GM12878 (cell line): Measurements from ENCODE around the gene CACNA1B. TPM values are rescaled to one million over a fixed set of nuclear protein-coding genes. Genes with fewer than 3 reads are reported as not detected.

Experiments used
- ATAC-seq: fragments of 200-7000 bp; cut with Tn5 transposase; 3 replicates; pipeline ENCODE4 v1.9.1; 2020; ENCODE audit warnings: mild to moderate bottlenecking, moderate library complexity
- BruUV-seq: library from RNA; stranded (reverse); fragments of 400-500 nt; replicated peaks from 2 replicates; lab custom pipeline; 2021; lab: Mats Ljungman, UMichigan
- CTCF ChIA-PET: fragments of 300-600 bp; sonication (Branson Sonifier 250); formaldehyde crosslinking; extraction: SDS; loops from one replicate; lab custom pipeline; 2021; ENCODE audit warnings: inconsistent platforms; lab: Yijun Ruan, JAX
- POLR2A ChIA-PET: fragments of 350-600 bp; formaldehyde crosslinking; extraction: SDS; loops from one replicate; lab custom pipeline; 2021; ENCODE audit warnings: inconsistent platforms; lab: Charles Lee
- RAD21 ChIA-PET: fragments of 300-600 bp; sonication (Branson Sonifier 250); formaldehyde crosslinking; loops from one replicate; lab custom pipeline; 2023; ENCODE audit warnings: antibody characterized with exemption; ENCODE audit not compliant: unreplicated experiment; lab: Charles Lee
- SMC1A ChIA-PET: fragments of 300-600 bp; sonication (Branson Sonifier 250); formaldehyde crosslinking; loops from one replicate; lab custom pipeline; 2023; ENCODE audit not compliant: unreplicated experiment, uncharacterized antibody; lab: Charles Lee
- DNase-seq: peaks from one replicate; pipeline ENCODE4 v3.0.0-alpha.2; 2011; ENCODE audit warnings: low read depth, low spot score
- FAIRE-seq: peaks from 3 replicates; lab custom pipeline; 2011; peaks lifted over from hg19 to GRCh38; lab: Jason Lieb, UNC
- H2AFZ ChIP-seq: 2 replicates; pipeline ENCODE4 v1.6.0; 2011; ENCODE audit warnings: low read depth, low read length, control low read depth; ENCODE audit not compliant: control insufficient read depth
- H3K27ac ChIP-seq: 2 replicates; pipeline ENCODE4 v1.5.1; 2011; ENCODE audit warnings: control low read depth; ENCODE audit not compliant: control insufficient read depth, insufficient read depth
- H3K27me3 ChIP-seq, 2 experiments: replicated peaks in 1 of 2; 2 replicates each; pipeline versions ENCODE4 v1.6.0 to v1.6.1; 2011; ENCODE audit warnings: low read length in 1 of 2; ENCODE audit not compliant: control insufficient read depth in 2 of 2, insufficient read depth in 2 of 2
- H3K36me3 ChIP-seq, 2 experiments: 2 replicates each; pipeline ENCODE4 v1.5.1; 2011; ENCODE audit warnings: low read length in 1 of 2; ENCODE audit not compliant: control insufficient read depth in 2 of 2, insufficient read depth in 2 of 2
- H3K4me1 ChIP-seq: 2 replicates; pipeline ENCODE4 v1.6.1; 2011; ENCODE audit warnings: mild to moderate bottlenecking, low read length, moderate library complexity, mixed read lengths; ENCODE audit not compliant: control insufficient read depth, insufficient read depth
- H3K4me2 ChIP-seq: 2 replicates; pipeline ENCODE4 v1.6.0; 2011; ENCODE audit warnings: control low read depth; ENCODE audit not compliant: control insufficient read depth, insufficient read depth
- H3K4me3 ChIP-seq: fragments of 200-600 bp; sonication (generic); 2 replicates; pipeline ENCODE4 v1.5.1; 2016
- H3K79me2 ChIP-seq: 2 replicates; pipeline ENCODE4 v1.6.0; 2011; ENCODE audit warnings: low read length; ENCODE audit not compliant: control insufficient read depth, insufficient read depth
- H3K9ac ChIP-seq: 2 replicates; pipeline ENCODE4 v1.8.0; 2011; ENCODE audit warnings: low read length, control low read depth, mixed read lengths; ENCODE audit not compliant: control insufficient read depth, insufficient read depth
- H3K9me3 ChIP-seq: replicated peaks from 3 replicates; pipeline ENCODE4 v1.5.1; 2011; ENCODE audit warnings: mild to moderate bottlenecking, low read length; ENCODE audit not compliant: control insufficient read depth, insufficient read depth
- H4K20me1 ChIP-seq: 2 replicates; pipeline ENCODE4 v1.6.0; 2011; ENCODE audit not compliant: control insufficient read depth, insufficient read depth
- CHD4 ChIP-seq: fragments of 200-600 bp; sonication (generic); IDR thresholded peaks from 2 replicates; pipeline ENCODE4 v1.6.1; 2016; ENCODE audit warnings: mild to moderate bottlenecking
- ETV6 ChIP-seq, 2 experiments: fragments of 450-650 bp in 1 of 2; IDR thresholded peaks in 1 of 2; conservative IDR thresholded peaks in 1 of 2; 2 replicates each; pipeline ENCODE4 v1.6.1; 2014; ENCODE audit warnings: antibody characterized with exemption in 1 of 2, borderline replicate concordance in 1 of 2, low read depth in 1 of 2, mild to moderate bottlenecking in 1 of 2, moderate library complexity in 1 of 2
- KAT2A ChIP-seq: conservative IDR thresholded peaks from 2 replicates; pipeline ENCODE4 v1.6.1; 2011; ENCODE audit warnings: low read depth, low read length; ENCODE audit not compliant: control insufficient read depth
- NFYA ChIP-seq: IDR thresholded peaks from 2 replicates; pipeline ENCODE4 v1.6.1; 2011; ENCODE audit warnings: low read depth, mild to moderate bottlenecking, low read length, improper control_type of control experiment, borderline replicate concordance
- POLR2A ChIP-seq: IDR thresholded peaks from 2 replicates; pipeline ENCODE4 v1.6.1; 2011; ENCODE audit warnings: low read depth, mild to moderate bottlenecking, low read length
- POLR2AphosphoS5 ChIP-seq: IDR thresholded peaks from 2 replicates; pipeline ENCODE4 v1.6.1; 2011; ENCODE audit warnings: mild to moderate bottlenecking, low read length, inconsistent platforms
- WGBS: methylation state at CpG from one replicate; pipeline ENCODE4 v1.1.6; 2016; ENCODE audit warnings: low lambda C conversion rate; ENCODE audit not compliant: insufficient replicate concordance, insufficient coverage; ENCODE audit errors: missing lambda C conversion rate; 5-methylcytosine and 5-hydroxymethylcytosine counted together
- in situ Hi-C: fragments of 300-500 bp; cut with MboI; formaldehyde crosslinking; loops from 9 replicates; pipeline ENCODE4 v1.14.3; 2018; ENCODE audit warnings: mixed read lengths
- intact Hi-C: fragments of 100-400 bp; cut with micrococcal nuclease; formaldehyde crosslinking; loops from one replicate; pipeline ENCODE4 v1.14.2; 2022; ENCODE audit not compliant: unreplicated experiment
- polyA plus RNA-seq, 11 experiments: library from polyadenylated mRNA; depleted of rRNA in 4 of 11; unstranded in 6 of 11; stranded (reverse) in 5 of 11; fragments of >200 nt; fragmentation: Nextera tagmentation in 4 of 11; fragmentation: Illumina TruSeq in 1 of 11; extraction: Ambion mirVana in 4 of 11; extraction: Trizol in 1 of 11; gene quantifications; 1 replicate in 1 of 11; 2 replicates in 10 of 11; pipeline versions ENCODE4 v1.2.1 to v1.2.3, GENCODE V29; 2011 to 2016; ENCODE audit warnings: inconsistent platforms in 2 of 11, missing spikeins in 2 of 11, low read depth in 1 of 11
- total RNA-seq, 4 experiments: library from RNA; depleted of rRNA in 3 of 4; stranded (reverse); fragments of >200 nt in 3 of 4; fragmentation: Illumina TruSeq in 1 of 4; extraction: Trizol in 1 of 4; gene quantifications; 2 replicates each; pipeline versions ENCODE4 v1.2.1 to v1.2.3, GENCODE V29; 2013 to 2021
- TF ChIP-seq, protein P1 (sequence below): fragments of 150-350 bp; IDR thresholded peaks from 2 replicates; pipeline ENCODE4 v1.6.1; 2014; ENCODE audit warnings: mild to moderate bottlenecking, low read depth, low read length

CACNA1B gene
- total and polyA plus RNA-seq, 10 of the 15 experiments (the other 5 are each of a cell fraction or from before 2014, with no cell fraction given), result 0.01 to 0.03 (median 0.01) TPM; not detected in 7

DNA sequence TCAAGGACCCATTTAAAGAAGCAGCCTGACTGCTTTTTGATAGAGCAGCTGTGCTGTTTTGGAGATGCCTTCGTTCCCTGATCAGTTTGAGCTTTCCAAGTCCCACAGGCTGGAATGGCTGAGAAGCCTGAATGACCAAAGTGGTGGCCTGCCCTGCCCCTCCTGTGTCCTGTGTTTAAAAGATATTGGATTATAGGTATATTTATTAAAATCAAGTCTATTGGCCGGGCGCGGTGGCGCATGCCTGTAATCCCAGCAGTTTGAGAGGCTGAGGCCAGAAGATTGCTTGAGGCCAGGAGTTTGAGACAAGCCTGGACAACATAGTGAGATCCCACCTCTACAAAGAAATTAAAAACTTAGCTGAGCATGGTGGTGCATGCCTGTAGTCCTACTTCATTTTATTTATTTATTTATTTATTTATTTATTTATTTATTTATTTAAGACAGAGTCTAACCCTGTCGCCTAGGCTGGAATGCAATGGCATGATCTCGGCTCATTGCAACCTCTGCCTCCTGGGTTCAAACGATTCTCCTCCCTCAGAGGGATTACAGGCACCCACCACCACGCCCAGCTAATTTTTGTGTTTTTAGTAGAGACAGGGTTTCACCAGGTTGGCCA lies 87.7 kb downstream of the CACNA1B start:
- H3K9me3 ChIP-seq, result no peaks in the 10 kb centered on the region
- no peaks in the 10 kb centered on the region for H4K20me1 ChIP-seq
- H3K4me2 ChIP-seq, result no peak overlapping the region
- H3K27me3 ChIP-seq, result no peaks in the 10 kb centered on the region
- H3K9ac ChIP-seq, result no peak overlapping the region
- ChIA-PET POLR2A (no interaction called here), SMC1A (no interaction called here), RAD21 (no interaction called here), CTCF (no interaction called here)
- in situ Hi-C loops, result no loop called here
- H3K36me3 ChIP-seq, result no peaks in the 10 kb centered on the region
- TF ChIP-seq, protein P1, sequence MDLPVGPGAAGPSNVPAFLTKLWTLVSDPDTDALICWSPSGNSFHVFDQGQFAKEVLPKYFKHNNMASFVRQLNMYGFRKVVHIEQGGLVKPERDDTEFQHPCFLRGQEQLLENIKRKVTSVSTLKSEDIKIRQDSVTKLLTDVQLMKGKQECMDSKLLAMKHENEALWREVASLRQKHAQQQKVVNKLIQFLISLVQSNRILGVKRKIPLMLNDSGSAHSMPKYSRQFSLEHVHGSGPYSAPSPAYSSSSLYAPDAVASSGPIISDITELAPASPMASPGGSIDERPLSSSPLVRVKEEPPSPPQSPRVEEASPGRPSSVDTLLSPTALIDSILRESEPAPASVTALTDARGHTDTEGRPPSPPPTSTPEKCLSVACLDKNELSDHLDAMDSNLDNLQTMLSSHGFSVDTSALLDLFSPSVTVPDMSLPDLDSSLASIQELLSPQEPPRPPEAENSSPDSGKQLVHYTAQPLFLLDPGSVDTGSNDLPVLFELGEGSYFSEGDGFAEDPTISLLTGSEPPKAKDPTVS, result no peak
- no peak for TF ChIP-seq KAT2A
- no peak for TF ChIP-seq POLR2A
- no peak for TF ChIP-seq POLR2AphosphoS5
- H3K79me2 ChIP-seq, result no peaks in the 10 kb centered on the region
- ATAC-seq (no peak), FAIRE-seq (no peak), DNase-seq (no peak)
- intact Hi-C loops, result no loop called here
- BruUV-seq, result no TSS peak
- no peak overlapping the region for H3K4me3 ChIP-seq
- H3K4me1 ChIP-seq, result no peaks in the 10 kb centered on the region
- no peak overlapping the region for H3K27ac ChIP-seq
- H2AFZ ChIP-seq, result no peak overlapping the region
- WGBS, result 62% methylated on average over 9 of the region's 9 CpGs

DNA sequence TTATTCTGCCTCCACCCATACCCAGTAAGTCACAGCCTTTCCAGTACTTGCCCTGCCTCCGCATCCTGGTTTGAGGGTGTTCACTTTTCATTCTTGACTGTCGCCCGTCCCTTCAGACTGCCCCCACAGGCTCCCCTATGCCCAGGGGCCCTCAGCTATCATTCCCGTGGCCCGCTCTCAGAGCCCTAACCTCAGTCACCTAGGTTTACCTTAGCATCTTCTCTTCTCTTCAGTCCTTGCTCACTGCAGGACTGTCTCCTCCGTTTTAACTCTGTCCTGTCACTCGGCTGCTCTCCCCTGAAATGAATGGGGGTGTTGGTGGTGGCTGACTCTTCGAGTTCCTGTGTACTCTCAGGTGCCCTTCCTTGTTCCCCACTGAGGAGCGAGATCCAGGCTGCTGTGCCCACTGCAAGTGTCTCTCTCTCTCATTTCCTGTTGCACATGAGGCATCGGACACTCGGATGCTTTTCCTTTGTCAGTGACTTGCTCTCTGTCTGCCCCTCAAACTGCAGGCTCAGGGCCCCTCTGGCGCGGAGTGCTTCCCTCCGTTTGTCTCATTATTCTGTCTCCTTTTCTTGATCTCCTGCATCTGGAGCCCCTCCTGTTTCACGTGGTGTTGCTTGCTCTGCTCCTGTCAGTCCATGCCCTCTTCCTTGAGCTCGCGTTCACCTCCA lies 89.8 kb downstream of the CACNA1B start:
- Histone ChIP-seq H4K20me1 (no peaks in the 10 kb centered on the region), H3K27me3 (no peaks in the 10 kb centered on the region), H3K4me3 (no peak overlapping the region), H3K9ac (no peak overlapping the region), H3K9me3 (no peaks in the 10 kb centered on the region), H2AFZ (no peak overlapping the region), H3K79me2 (no peaks in the 10 kb centered on the region), H3K4me1 (no peaks in the 10 kb centered on the region), H3K27ac (no peak overlapping the region), H3K4me2 (no peak overlapping the region), H3K36me3 (no peaks in the 10 kb centered on the region)
- TF ChIP-seq NFYA (no peak), ETV6 (conservative IDR thresholded peaks at IDR 0.05 in 1 of 2, IDR thresholded peaks at IDR 0.05 in 1 of 2; ENCODE audit: borderline replicate concordance in 1 of 2, low read depth in 1 of 2) (no peak), CHD4 (no peak)
- ChIA-PET SMC1A (no interaction called here), CTCF (no interaction called here), RAD21 (no interaction called here), POLR2A (no interaction called here)
- no peak for ATAC-seq
- DNase-seq, result no peak
- intact Hi-C loops (no loop called here), in situ Hi-C loops (no loop called here)
- FAIRE-seq, result no peak
- BruUV-seq, result no TSS peak
- 51% methylated on average over 17 of the region's 17 CpGs for WGBS
